ENCODE measurements around the gene BECN2.
A peak's percentile ranks its signal among the peaks of the same experiment; 100 is the strongest.

BECN2 gene

DNA sequence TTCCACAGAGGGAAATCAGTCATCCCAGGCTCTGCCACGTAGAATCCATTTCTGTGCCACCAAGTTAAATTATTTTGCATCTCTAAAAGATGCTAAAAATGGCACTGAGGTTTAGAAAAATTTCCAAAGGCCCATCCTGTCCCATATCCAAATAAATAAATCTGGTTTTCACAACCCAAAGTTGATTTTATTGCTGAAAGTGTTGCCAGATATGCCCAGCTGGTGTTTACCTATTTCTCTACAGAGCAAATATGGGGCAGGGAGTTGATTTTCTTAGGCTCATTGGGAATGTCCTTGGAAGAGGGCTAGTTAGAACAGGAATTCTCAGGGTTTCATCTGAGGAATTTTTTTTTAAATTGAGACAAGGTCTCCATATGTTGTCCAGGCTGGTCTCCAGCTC lies 22.4 kb downstream of the BECN2 start:
- no peak for TF ChIP-seq CTCF (IDR thresholded peaks at IDR 0.05)

DNA sequence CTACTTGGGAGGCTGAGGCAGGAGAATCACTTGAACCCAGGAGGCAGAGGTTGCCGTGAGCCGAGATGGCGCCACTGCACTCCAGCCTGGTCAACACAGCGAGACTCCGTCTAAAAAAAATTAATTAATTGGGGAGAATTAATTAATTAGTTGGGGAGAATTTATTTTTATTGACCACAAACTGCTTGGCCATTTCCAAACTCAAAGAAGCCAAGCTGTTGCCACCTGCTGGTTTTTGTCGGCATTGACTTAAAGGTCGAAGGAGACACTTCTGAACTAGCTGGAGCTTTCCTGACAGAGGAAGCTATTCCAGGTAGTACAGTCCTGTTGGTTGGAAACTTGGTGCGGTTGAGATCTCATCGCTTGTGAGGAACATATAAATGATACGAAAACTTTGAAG lies 28.2 kb downstream of the BECN2 start:
- peak; percentile 75 for TF ChIP-seq CTCF (IDR thresholded peaks at IDR 0.05)

DNA sequence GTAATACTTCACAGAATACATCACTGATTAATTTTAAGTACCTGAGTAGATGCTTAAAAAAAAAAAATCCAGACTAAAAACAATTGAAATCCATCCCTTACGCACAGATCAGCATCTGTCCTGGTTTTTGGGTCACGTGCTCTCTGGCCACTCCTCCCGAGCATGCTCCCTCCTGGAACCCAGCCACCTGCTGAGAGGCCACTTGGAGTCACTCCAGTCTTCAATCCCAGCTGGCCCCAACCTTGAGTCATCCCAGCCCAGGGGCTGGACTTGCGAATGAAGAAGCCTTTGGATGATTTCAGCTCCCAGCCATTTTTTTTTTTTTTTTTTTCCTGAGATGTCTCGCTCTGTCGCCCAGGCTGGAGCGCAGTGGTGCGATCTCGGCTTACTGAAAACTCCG lies 32.5 kb downstream of the BECN2 start:
- no peak for TF ChIP-seq CTCF (IDR thresholded peaks at IDR 0.05)

GRCh38 chr1:241992734-241993133 lies 35.2 kb downstream of the BECN2 start:
- no peak for TF ChIP-seq CTCF (IDR thresholded peaks at IDR 0.05)

GRCh38 chr1:241994171-241994570 lies 36.6 kb downstream of the BECN2 start:
- TF ChIP-seq CTCF (IDR thresholded peaks at IDR 0.05), result no peak

DNA sequence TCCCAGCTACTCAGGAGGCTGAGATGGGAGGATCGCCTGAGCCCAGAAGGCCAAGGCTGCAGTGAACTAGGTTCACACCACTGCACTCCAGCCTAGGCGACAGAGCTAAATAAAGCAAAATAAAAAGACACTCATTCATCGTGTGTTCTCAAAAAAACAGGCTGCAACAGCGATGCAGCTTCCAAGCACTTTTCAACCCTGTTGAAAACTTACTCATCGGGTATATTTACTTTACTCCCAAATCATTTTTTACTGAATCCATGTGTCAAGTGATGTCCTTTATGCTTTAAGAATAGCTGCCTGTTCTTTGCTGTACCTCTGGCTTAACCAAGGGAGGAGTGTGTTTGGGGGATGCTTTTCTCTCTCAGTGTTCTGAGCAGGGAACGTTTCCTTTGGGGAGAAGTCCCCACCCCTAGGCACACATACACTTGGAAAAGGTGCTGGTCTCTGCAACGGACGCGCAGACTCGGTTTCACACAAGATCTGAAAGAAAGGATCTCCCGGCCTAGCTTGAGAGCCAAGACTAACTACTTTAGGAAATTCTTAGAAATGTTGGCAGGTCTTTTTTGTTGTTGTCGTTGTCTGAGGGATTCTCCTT lies 39.9 kb downstream of the BECN2 start:
- no peak for TF ChIP-seq CTCF (IDR thresholded peaks at IDR 0.05)

DNA sequence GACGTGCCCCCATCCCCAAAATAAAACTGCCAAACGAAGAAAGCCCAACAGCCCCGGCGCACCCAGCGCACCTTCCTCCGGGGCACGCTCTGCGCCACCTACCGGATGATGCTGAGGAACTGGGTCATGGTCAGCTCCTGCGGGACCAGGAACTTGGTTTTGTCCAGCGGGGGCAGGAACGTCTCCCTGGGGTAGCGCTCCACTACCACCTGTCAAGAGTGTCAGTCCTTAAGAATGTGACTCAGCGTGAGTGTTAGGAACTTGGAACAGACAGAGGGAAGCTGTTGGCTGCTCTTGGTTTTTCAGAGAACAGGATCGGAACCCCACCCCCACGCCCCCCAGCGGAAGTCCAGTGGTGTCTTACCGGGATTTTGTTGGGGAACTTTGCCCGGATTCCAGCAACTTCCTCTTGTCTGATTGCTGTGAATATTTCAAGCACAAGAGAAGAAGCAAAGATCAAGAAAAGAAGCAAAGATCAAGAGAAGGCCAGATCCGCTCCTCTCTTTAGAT lies 40.9 kb downstream of the BECN2 start:
- peak; percentile 54 for TF ChIP-seq CTCF (IDR thresholded peaks at IDR 0.05)

GRCh38 chr1:241999026-241999425 lies 41.5 kb downstream of the BECN2 start, which contains the start of gene MAP1LC3C:
TSS of gene MAP1LC3C (minus strand) at chr1:241999098. CDS start at chr1:241999008, 90 bp downstream.
- no peak for TF ChIP-seq CTCF (IDR thresholded peaks at IDR 0.05)

All from LNCAP (cell line).